GM21825 (cell line): Measurements from ENCODE around the gene BAK1.
"Not testable (repeated sequence)": the region's sequence is repeated elsewhere in the genome, so short reads cannot be mapped to it uniquely, and the experiment has no call there.

Source experiments
- ATAC-seq: cut with Tn5 transposase; IDR thresholded peaks from one replicate; pipeline ENCODE4 v1.9.1; 2021; ENCODE audit warnings: mild to moderate bottlenecking, moderate library complexity; ENCODE audit not compliant: unreplicated experiment

The BAK1 gene

GRCh38 chr6:33552883-33553282 is 27.2 kb downstream of the BAK1 start:
- ATAC-seq: not testable (repeated sequence)

- ATAC-seq: no peak
Observed at GRCh38 chr6:33552252-33552651, 27.8 kb downstream of the BAK1 start.

GRCh38 chr6:33551538-33551937 is 28.5 kb downstream of the BAK1 start:
- ATAC-seq: no peak

GRCh38 chr6:33549896-33550295 is 30.2 kb downstream of the BAK1 start:
- ATAC-seq: no peak

- ATAC-seq: no peak
Observed at GRCh38 chr6:33549196-33549595, 30.9 kb downstream of the BAK1 start.

- no peak for ATAC-seq
Observed at GRCh38 chr6:33547499-33547898, 32.6 kb downstream of the BAK1 start.

- no peak for ATAC-seq
Observed at GRCh38 chr6:33546766-33547165, 33.3 kb downstream of the BAK1 start.

- ATAC-seq: not testable (repeated sequence)
Observed at GRCh38 chr6:33545292-33545691, 34.8 kb downstream of the BAK1 start.

GRCh38 chr6:33543116-33543515 is 37.0 kb downstream of the BAK1 start:
- ATAC-seq: no peak

GRCh38 chr6:33540768-33541167 is 39.3 kb downstream of the BAK1 start:
- no peak for ATAC-seq

GRCh38 chr6:33534702-33535101 is 45.4 kb downstream of the BAK1 start:
- no peak for ATAC-seq

- ATAC-seq: not testable (repeated sequence)
Observed at GRCh38 chr6:33533163-33533869, 46.8 kb downstream of the BAK1 start.

GRCh38 chr6:33532431-33532830 is 47.6 kb downstream of the BAK1 start:
- not testable (repeated sequence) for ATAC-seq

- ATAC-seq: not testable (repeated sequence)
Observed at GRCh38 chr6:33530617-33531016, 49.5 kb downstream of the BAK1 start.
